Caco-2 (cell line): ENCODE data around the gene CDR2L. TPM values are rescaled to one million over a fixed set of nuclear protein-coding genes. Genes with fewer than 3 reads are reported as not detected.

Experiments used
- BruUV-seq: library from RNA; stranded (reverse); fragments of 400-500 nt; replicated peaks from 2 replicates; lab custom pipeline; 2021; lab: Mats Ljungman, UMichigan
- CTCF ChIA-PET: fragments of 300-600 bp; sonication (Branson Sonifier 250); formaldehyde crosslinking; loops from one replicate; lab custom pipeline; 2022; ENCODE audit warnings: antibody characterized with exemption; lab: Charles Lee
- POLR2A ChIA-PET: fragments of 300-600 bp; sonication (Branson Sonifier 250); formaldehyde crosslinking; loops from one replicate; lab custom pipeline; 2022; ENCODE audit warnings: antibody characterized with exemption; lab: Charles Lee
- DNase-seq, 2 experiments: peaks; one replicate each; pipeline versions ENCODE4 v3.0.0 to v3.0.0-alpha.2; 2020 to 2022
- H3K27me3 ChIP-seq: replicated peaks from 2 replicates; pipeline ENCODE4 v1.6.0; 2011; ENCODE audit warnings: low read length; ENCODE audit not compliant: control insufficient read depth, insufficient read depth
- H3K36me3 ChIP-seq: 2 replicates; pipeline ENCODE4 v1.5.1; 2011; ENCODE audit warnings: low read length; ENCODE audit not compliant: control insufficient read depth, insufficient read depth
- H3K4me1 ChIP-seq: fragments of 250-450 bp; sonication (Bioruptor Pico); 2 replicates; pipeline ENCODE4 v1.5.1; 2020; ENCODE audit warnings: mild to moderate bottlenecking
- H3K4me3 ChIP-seq: 2 replicates; pipeline ENCODE4 v1.5.1; 2011; ENCODE audit warnings: low read depth, mild to moderate bottlenecking, control low read depth, low read length
- H3K9me3 ChIP-seq: fragments of 250-450 bp; sonication (Bioruptor Pico); 2 replicates; pipeline ENCODE4 v1.5.1; 2020; ENCODE audit warnings: mild to moderate bottlenecking, moderate library complexity
- H3K27ac Mint-ChIP-seq: one replicate; pipeline ENCODE4 v1.8.0; 2022; ENCODE audit warnings: mixed read lengths; ENCODE audit not compliant: unreplicated experiment
- H3K27me3 Mint-ChIP-seq: one replicate; pipeline ENCODE4 v1.8.0; 2022; ENCODE audit warnings: mixed read lengths; ENCODE audit not compliant: insufficient read depth, unreplicated experiment
- H3K36me3 Mint-ChIP-seq: one replicate; pipeline ENCODE4 v1.8.0; 2022; ENCODE audit warnings: mild to moderate bottlenecking, mixed read lengths; ENCODE audit not compliant: insufficient read depth, unreplicated experiment
- H3K4me1 Mint-ChIP-seq: one replicate; pipeline ENCODE4 v1.8.0; 2022; ENCODE audit warnings: low read depth, mixed read lengths; ENCODE audit not compliant: unreplicated experiment
- H3K4me3 Mint-ChIP-seq: one replicate; pipeline ENCODE4 v1.8.0; 2022; ENCODE audit warnings: mild to moderate bottlenecking, moderate library complexity, mixed read lengths; ENCODE audit not compliant: unreplicated experiment
- H3K9me3 Mint-ChIP-seq: one replicate; pipeline ENCODE4 v1.8.0; 2022; ENCODE audit warnings: mixed read lengths; ENCODE audit not compliant: unreplicated experiment
- CTCF ChIP-seq, 2 experiments: fragments of 200-600 bp in 1 of 2; IDR thresholded peaks; 1 replicate in 1 of 2; 2 replicates in 1 of 2; pipeline versions ENCODE4 v1.5.1 to v1.8.0; 2011 to 2022; ENCODE audit warnings: antibody characterized with exemption in 1 of 2, control low read depth in 1 of 2, inconsistent platforms in 1 of 2, low read depth in 1 of 2, low read length in 1 of 2, mild to moderate bottlenecking in 1 of 2, moderate library complexity in 1 of 2; ENCODE audit not compliant: insufficient read depth in 1 of 2, severe bottlenecking in 1 of 2, unreplicated experiment in 1 of 2
- intact Hi-C: fragments of 100-400 bp; cut with micrococcal nuclease; formaldehyde crosslinking; loops from one replicate; pipeline ENCODE4 v1.10.0; 2022; ENCODE audit not compliant: unreplicated experiment
- total RNA-seq: library from RNA; stranded (reverse); gene quantifications from 2 replicates; pipeline ENCODE4 v1.2.3, GENCODE V29; 2022

Gene CDR2L
- total RNA-seq, 1 experiment from 2014 or later, result 30.9 TPM

GRCh38 chr17:75008373-75008772 is 20.9 kb downstream of the CDR2L start:
- CTCF ChIA-PET, result interaction anchor here (0.8 to 4.4 kb wide), 4 partner anchors 20 to 47 kb away, joined by 4 to 61 read pairs (median 10); partner anchors contain the start of gene CDR2L

GRCh38 chr17:75009139-75009724 is 21.8 kb downstream of the CDR2L start:
- peaks cover 16% of the 10 kb centered on the region for H3K36me3 Mint-ChIP-seq
- Histone ChIP-seq H3K27me3 (no peaks in the 10 kb centered on the region), H3K9me3 (no peaks in the 10 kb centered on the region), H3K36me3 (no peaks in the 10 kb centered on the region), H3K4me1 (peaks cover 3% of the 10 kb centered on the region; the same call in 1 of the 2 replicates), H3K4me3 (no peak overlapping the region)
- CTCF ChIA-PET, result interaction anchor here (0.6 to 4.4 kb wide), 4 partner anchors 21 to 151 kb away, joined by 5 to 61 read pairs (median 10); partner anchors contain the start of gene CDR2L
- H3K9me3 Mint-ChIP-seq, result no peaks in the 10 kb centered on the region
- no peak for TF ChIP-seq CTCF (IDR thresholded peaks at IDR 0.05; ENCODE audit: insufficient read depth in 1 of 2, low read depth in 1 of 2, low read length in 1 of 2, severe bottlenecking in 1 of 2, unreplicated experiment in 1 of 2)
- H3K27ac Mint-ChIP-seq, result no peak overlapping the region
- H3K27me3 Mint-ChIP-seq, result no peaks in the 10 kb centered on the region
- POLR2A ChIA-PET, result interaction anchor here (0.6 kb wide), 2 partner anchors 26 to 118 kb away, joined by 3 read pairs; no protein-coding TSS in a partner anchor
- no peak overlapping the region for H3K4me3 Mint-ChIP-seq
- intact Hi-C loops, result no loop called here
- H3K4me1 Mint-ChIP-seq, result peaks cover 18% of the 10 kb centered on the region
- DNase-seq, result no peak
- no TSS peak for BruUV-seq

More at GRCh38 chr17:75008373-75008772, 20.9 kb downstream of the CDR2L start:
- no peak for TF ChIP-seq CTCF (IDR thresholded peaks at IDR 0.05; ENCODE audit: insufficient read depth in 1 of 2, low read depth in 1 of 2, low read length in 1 of 2, severe bottlenecking in 1 of 2, unreplicated experiment in 1 of 2)
- Histone ChIP-seq H3K4me1 (peaks cover 3% of the 10 kb centered on the region; the same call in 1 of the 2 replicates), H3K27me3 (no peaks in the 10 kb centered on the region), H3K36me3 (no peaks in the 10 kb centered on the region; the same call in 1 of the 2 replicates), H3K4me3 (no peak overlapping the region), H3K9me3 (no peaks in the 10 kb centered on the region)
- no peak for DNase-seq
- Mint-ChIP-seq H3K27ac (no peak overlapping the region), H3K27me3 (no peaks in the 10 kb centered on the region), H3K4me1 (peaks cover 10% of the 10 kb centered on the region), H3K36me3 (peaks cover 12% of the 10 kb centered on the region), H3K9me3 (no peaks in the 10 kb centered on the region), H3K4me3 (no peak overlapping the region)
- intact Hi-C loops, result no loop called here
- BruUV-seq, result no TSS peak
- POLR2A ChIA-PET, result no interaction called here

- Mint-ChIP-seq H3K9me3 (no peaks in the 10 kb centered on the region), H3K4me1 (peaks cover 29% of the 10 kb centered on the region), H3K4me3 (no peak overlapping the region), H3K27me3 (no peaks in the 10 kb centered on the region), H3K36me3 (peaks cover 23% of the 10 kb centered on the region), H3K27ac (no peak overlapping the region)
- no TSS peak for BruUV-seq
- ChIA-PET CTCF (interaction anchor here (0.9 to 3.6 kb wide), 7 partner anchors 13 to 102 kb away, joined by 3 to 86 read pairs (median 10); partner anchors contain the start of genes CDR2L and HID1), POLR2A (interaction anchor here (1.3 to 2.4 kb wide), 2 partner anchors 24 to 38 kb away, joined by 4 to 29 read pairs; partner anchors contain the start of gene HID1)
- Histone ChIP-seq H3K27me3 (no peaks in the 10 kb centered on the region), H3K4me3 (no peak overlapping the region), H3K4me1 (peaks cover 3% of the 10 kb centered on the region; the same call in 1 of the 2 replicates), H3K9me3 (no peaks in the 10 kb centered on the region), H3K36me3 (no peaks in the 10 kb centered on the region)
- intact Hi-C loops, result no loop called here
- peak in 1 of 2 experiments; percentile 54 for DNase-seq
- TF ChIP-seq CTCF (IDR thresholded peaks at IDR 0.05; ENCODE audit: insufficient read depth in 1 of 2, low read depth in 1 of 2, low read length in 1 of 2, severe bottlenecking in 1 of 2, unreplicated experiment in 1 of 2), result no peak
Measured at GRCh38 chr17:75010683-75011400, 23.4 kb downstream of the CDR2L start.
